ENCODE measurements around the gene E2F3.

GRCh38 chr6:20403070-20403765 lies 1.5 kb downstream of the E2F3 start:
- TF ChIP-seq CTCF (IDR thresholded peaks at IDR 0.05 in 2 of 3, conservative IDR thresholded peaks at IDR 0.05 in 1 of 3; ENCODE audit: borderline replicate concordance in 1 of 3, insufficient read depth in 1 of 3, low read depth in 2 of 3, low read length in 2 of 3) (no peak), CEBPB (IDR thresholded peaks at IDR 0.05; ENCODE audit: low read depth) (no peak), EZH2 (IDR thresholded peaks at IDR 0.05) (no peak), REST (IDR thresholded peaks at IDR 0.05; ENCODE audit: low read depth) (no peak), POLR2A (IDR thresholded peaks at IDR 0.05; ENCODE audit: borderline replicate concordance, extremely low read depth, insufficient read depth, insufficient read length) (no peak), MAX (IDR thresholded peaks at IDR 0.05) (no peak), ZFX (IDR thresholded peaks at IDR 0.05) (peak; percentile 83), RAD21 (IDR thresholded peaks at IDR 0.05; ENCODE audit: low read depth) (no peak), JUND (IDR thresholded peaks at IDR 0.05) (no peak), EGR1 (IDR thresholded peaks at IDR 0.05; ENCODE audit: low read depth) (no peak), ZNF274 (IDR thresholded peaks at IDR 0.05; ENCODE audit: low read depth, low read length) (no peak)
